Esophagus muscularis mucosa (tissue), 4 donors: ENCODE data around the gene CTNNA3. TPM values are rescaled to one million over a fixed set of nuclear protein-coding genes. Genes with fewer than 3 reads are reported as not detected.
"Not testable (repeated sequence)": the region's sequence is repeated elsewhere in the genome, so short reads cannot be mapped to it uniquely, and the experiment has no call there.

Source experiments
- DNase-seq: peaks from one replicate; pipeline ENCODE4 v3.0.0-alpha.2; 2017; ENCODE audit errors: extremely low spot score
- H3K27ac ChIP-seq, 4 donors: fragments of 200-600 bp; sonication (generic); replicated peaks in 1 of 4; 1 replicate in 3 of 4; 2 replicates in 1 of 4; pipeline ENCODE4 v1.5.1; 2016 to 2019; ENCODE audit warnings: mild to moderate bottlenecking in 1 of 4
- H3K27me3 ChIP-seq, 4 donors: fragments of 200-600 bp; sonication (generic); one replicate each; pipeline versions ENCODE4 v1.5.1 to v1.6.0; 2016 to 2019
- H3K36me3 ChIP-seq, 4 donors: fragments of 200-600 bp; sonication (generic); one replicate each; pipeline ENCODE4 v1.5.1; 2016 to 2019
- H3K4me1 ChIP-seq, 4 donors: fragments of 200-600 bp; sonication (generic); one replicate each; pipeline ENCODE4 v1.5.1; 2016 to 2019
- H3K4me3 ChIP-seq, 4 donors: fragments of 200-600 bp; sonication (generic); 1 replicate in 2 of 4; 2 replicates in 2 of 4; pipeline ENCODE4 v1.5.1; 2016 to 2019; ENCODE audit warnings: mild to moderate bottlenecking in 4 of 4, moderate library complexity in 1 of 4
- H3K9me3 ChIP-seq, 4 donors: fragments of 200-600 bp; sonication (generic); 1 replicate in 3 of 4; 2 replicates in 1 of 4; pipeline ENCODE4 v1.5.1; 2016 to 2019
- CTCF ChIP-seq, 3 experiments: fragments of 200-600 bp in 2 of 3; fragments of 450-650 bp in 1 of 3; sonication (generic) in 2 of 3; IDR thresholded peaks; one replicate each; pipeline ENCODE4 v1.5.1; 2017 to 2019; ENCODE audit warnings: antibody characterized with exemption in 3 of 3, mild to moderate bottlenecking in 2 of 3, moderate library complexity in 1 of 3
- EP300 ChIP-seq: sonication (generic); formaldehyde crosslinking; IDR thresholded peaks from one replicate; pipeline ENCODE4 v1.6.1; 2017; ENCODE audit warnings: antibody characterized with exemption
- POLR2A ChIP-seq: fragments of 450-650 bp; IDR thresholded peaks from one replicate; pipeline ENCODE4 v1.6.1; 2017; ENCODE audit warnings: antibody characterized with exemption, moderate library complexity, mild to moderate bottlenecking, low read depth
- POLR2AphosphoS5 ChIP-seq, 2 donors: sonication (generic); formaldehyde crosslinking; IDR thresholded peaks; one replicate each; pipeline ENCODE4 v1.6.1; 2017; ENCODE audit warnings: antibody characterized with exemption in 2 of 2
- WGBS: methylation state at CpG from one replicate; pipeline ENCODE4 v1.1.5; 2018; 5-methylcytosine and 5-hydroxymethylcytosine counted together
- intact Hi-C: fragments of 100-400 bp; cut with DNase I; formaldehyde crosslinking; loops from one replicate; pipeline ENCODE4 v1.15.1; 2023
- total RNA-seq, 4 donors: library from RNA; depleted of rRNA; stranded (reverse); fragments of >200 nt; gene quantifications; one replicate each; pipeline versions ENCODE4 v1.1.0 to v1.2.1, GENCODE V29; 2016

Gene CTNNA3
- total RNA-seq, 4 donors from 2014 or later = 5.1 to 27.8 (median 17.6) TPM

- TF ChIP-seq POLR2A = no peak
- TF ChIP-seq CTCF (IDR thresholded peaks at IDR 0.05) = no peak
- TF ChIP-seq POLR2AphosphoS5 (IDR thresholded peaks at IDR 0.05) = no peak
- TF ChIP-seq EP300 = no peak
- DNase-seq = no peak
- Histone ChIP-seq H3K9me3 (no peaks in the 10 kb centered on the region), H3K4me3 (no peak overlapping the region), H3K36me3 (no peaks in the 10 kb centered on the region), H3K4me1 (no peaks in the 10 kb centered on the region), H3K27ac (no peak overlapping the region), H3K27me3 (no peaks in the 10 kb centered on the region)
- intact Hi-C loops = no loop called here
- WGBS = 63% methylated on average over 3 of the region's 3 CpGs
Measured at GRCh38 chr10:67242528-67242927, 453.5 kb downstream of the CTNNA3 start.

GRCh38 chr10:67241451-67241850 lies 454.5 kb downstream of the CTNNA3 start:
- no peak for DNase-seq
- Histone ChIP-seq H3K27me3 (no peaks in the 10 kb centered on the region), H3K27ac (no peak overlapping the region), H3K9me3 (no peaks in the 10 kb centered on the region), H3K4me1 (no peaks in the 10 kb centered on the region), H3K36me3 (no peaks in the 10 kb centered on the region), H3K4me3 (no peak overlapping the region)
- TF ChIP-seq POLR2AphosphoS5 (IDR thresholded peaks at IDR 0.05) = no peak
- TF ChIP-seq CTCF (IDR thresholded peaks at IDR 0.05) = no peak
- intact Hi-C loops = no loop called here
- 5% methylated on average over 1 of the region's 1 CpG for WGBS

DNA sequence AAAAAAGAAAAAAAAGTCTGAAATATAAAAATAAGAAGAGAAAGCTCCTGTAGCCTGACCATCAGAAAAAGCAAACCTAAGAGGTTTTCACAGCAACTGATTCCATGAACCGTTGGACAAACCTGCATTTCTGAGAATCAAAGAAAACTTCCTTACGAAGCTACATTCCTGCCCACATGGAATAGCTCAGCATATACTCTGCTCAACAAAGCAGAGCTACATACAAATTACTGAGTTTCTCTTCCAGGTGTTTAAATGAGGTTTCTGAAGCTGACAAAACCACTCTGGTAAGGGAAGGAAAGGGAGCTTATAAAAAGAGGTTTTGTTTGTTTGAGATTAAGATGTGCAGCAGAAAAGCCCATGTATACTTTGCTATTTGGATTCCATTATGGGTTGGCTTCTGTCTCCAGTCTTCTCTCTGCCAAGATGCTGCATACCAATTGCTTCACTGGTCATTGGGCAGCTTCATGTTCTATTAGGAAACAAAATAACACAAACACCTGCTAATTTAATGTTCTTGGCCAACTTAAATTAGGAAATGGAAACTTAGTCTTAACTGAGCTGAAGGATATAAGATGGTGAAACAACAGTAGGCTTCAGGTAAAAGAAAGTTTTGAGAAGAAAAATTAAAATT lies 456.0 kb downstream of the CTNNA3 start:
- TF ChIP-seq EP300 (no peak), POLR2AphosphoS5 (IDR thresholded peaks at IDR 0.05) (no peak), CTCF (IDR thresholded peaks at IDR 0.05) (no peak), POLR2A (no peak)
- no peak for DNase-seq
- Histone ChIP-seq H3K9me3 (no peaks in the 10 kb centered on the region), H3K27me3 (no peaks in the 10 kb centered on the region), H3K36me3 (no peaks in the 10 kb centered on the region), H3K4me3 (no peak overlapping the region), H3K27ac (no peak overlapping the region), H3K4me1 (no peaks in the 10 kb centered on the region)
- intact Hi-C loops = no loop called here
- WGBS = 85% methylated on average over 2 of the region's 2 CpGs

DNA sequence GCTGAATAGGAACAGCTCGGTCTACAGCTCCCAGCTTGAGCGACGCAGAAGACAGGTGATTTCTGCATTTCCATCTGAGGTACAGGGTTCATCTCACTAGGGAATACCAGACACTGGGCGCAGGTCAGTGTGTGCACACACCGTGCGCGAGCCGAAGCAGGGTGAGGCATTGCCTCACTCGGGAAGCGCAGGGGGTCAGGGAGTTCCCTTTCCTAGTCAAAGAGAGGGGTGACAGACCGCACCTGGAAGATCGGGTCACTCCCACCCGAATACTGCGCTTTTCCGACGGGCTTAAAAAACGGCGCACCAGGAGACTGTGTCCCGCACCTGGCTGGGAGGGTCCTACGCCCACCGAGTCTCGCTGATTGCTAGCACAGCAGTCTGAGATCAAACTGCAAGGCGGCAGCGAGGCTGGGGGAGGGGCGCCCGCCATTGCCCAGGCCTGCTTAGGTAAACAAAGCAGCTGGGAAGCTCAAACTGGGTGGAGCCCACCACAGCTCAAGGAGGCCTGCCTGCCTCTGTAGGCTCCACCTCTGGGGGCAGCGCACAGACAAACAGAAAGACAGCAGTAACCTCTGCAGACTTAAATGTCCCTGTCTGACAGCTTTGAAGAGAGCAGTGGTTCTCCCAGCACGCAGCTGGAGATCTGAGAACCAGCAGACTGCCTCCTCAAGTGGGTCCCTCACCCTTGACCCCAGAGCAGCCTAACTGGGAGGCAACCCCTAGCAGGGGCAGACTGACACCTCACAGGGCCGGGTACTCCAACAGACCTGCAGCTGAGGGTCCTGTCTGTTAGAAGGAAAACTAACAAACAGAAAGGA lies 465.1 kb downstream of the CTNNA3 start:
- H3K36me3 ChIP-seq, H3K27me3 ChIP-seq, H3K27ac ChIP-seq, intact Hi-C loops, H3K9me3 ChIP-seq, H3K4me1 ChIP-seq, DNase-seq: not testable (repeated sequence)
- H3K4me3 ChIP-seq = peak overlapping the region; percentile 10 to 35 (median 28)
- WGBS = 28% methylated on average over 11 of the region's 29 CpGs

GRCh38 chr10:67225226-67225625 lies 470.8 kb downstream of the CTNNA3 start:
- 94% methylated on average over 4 of the region's 4 CpGs for WGBS
- no peak for TF ChIP-seq CTCF (IDR thresholded peaks at IDR 0.05)
- TF ChIP-seq EP300 = no peak
- no peak for TF ChIP-seq POLR2AphosphoS5 (IDR thresholded peaks at IDR 0.05)
- TF ChIP-seq POLR2A = no peak
- Histone ChIP-seq H3K4me3 (no peak overlapping the region), H3K27ac (no peak overlapping the region), H3K4me1 (peaks cover 5 to 21% (median 10%) of the 10 kb centered on the region in 4 donors), H3K9me3 (no peaks in the 10 kb centered on the region), H3K36me3 (no peaks in the 10 kb centered on the region), H3K27me3 (no peaks in the 10 kb centered on the region)
- intact Hi-C loops = no loop called here
- no peak for DNase-seq
